Endothelial cell of umbilical vein (primary cell): Measurements from ENCODE around the gene FSIP1. TPM values are rescaled to one million over a fixed set of nuclear protein-coding genes. Genes with fewer than 3 reads are reported as not detected.

Experiments
- BruUV-seq: library from RNA; stranded (reverse); fragments of 400-500 nt; replicated peaks from 2 replicates; lab custom pipeline; 2021; lab: Mats Ljungman, UMichigan
- CTCF ChIA-PET: fragments of 300-600, 350-600 bp; sonication (Branson Sonifier 250); formaldehyde crosslinking; loops from one replicate; lab custom pipeline; 2021; ENCODE audit warnings: antibody characterized with exemption, inconsistent platforms; lab: Charles Lee
- POLR2A ChIA-PET: fragments of 300-600, 350-600 bp; sonication (Branson Sonifier 250); formaldehyde crosslinking; loops from one replicate; lab custom pipeline; 2021; ENCODE audit warnings: antibody characterized with exemption, inconsistent platforms; lab: Charles Lee
- DNase-seq: peaks from one replicate; pipeline ENCODE4 v3.0.0-alpha.2; 2011; ENCODE audit warnings: low read depth, low spot score
- FAIRE-seq: peaks from 2 replicates; lab custom pipeline; 2011; peaks lifted over from hg19 to GRCh38; lab: Jason Lieb, UNC
- H2AFZ ChIP-seq: 2 replicates; pipeline ENCODE4 v1.6.0; 2012; ENCODE audit warnings: low read depth, low read length, control low read depth, inconsistent platforms
- H3K27ac ChIP-seq: 2 replicates; pipeline ENCODE4 v1.5.1; 2011; ENCODE audit warnings: low read depth, mild to moderate bottlenecking, control low read depth, low read length, moderate library complexity; ENCODE audit not compliant: insufficient read depth
- H3K27me3 ChIP-seq, 2 experiments: 2 replicates each; pipeline versions ENCODE4 v1.6.0 to v1.6.1; 2011; ENCODE audit warnings: low read length in 2 of 2, mixed read lengths in 1 of 2; ENCODE audit not compliant: control insufficient read depth in 2 of 2, insufficient read depth in 2 of 2
- H3K36me3 ChIP-seq, 2 experiments: 2 replicates in 1 of 2; 3 replicates in 1 of 2; pipeline ENCODE4 v1.5.1; 2011; ENCODE audit warnings: low read length in 2 of 2, mild to moderate bottlenecking in 1 of 2, moderate library complexity in 1 of 2; ENCODE audit not compliant: control insufficient read depth in 2 of 2, insufficient read depth in 2 of 2; ENCODE audit errors: extremely low read depth in 1 of 2
- H3K4me1 ChIP-seq: 3 replicates; pipeline ENCODE4 v1.5.1; 2011; ENCODE audit warnings: mild to moderate bottlenecking, low read length; ENCODE audit not compliant: control insufficient read depth, insufficient read depth; ENCODE audit errors: extremely low read depth
- H3K4me2 ChIP-seq: 2 replicates; pipeline ENCODE4 v1.6.1; 2011; ENCODE audit warnings: low read length, control low read depth, mixed read lengths; ENCODE audit not compliant: insufficient read depth
- H3K4me3 ChIP-seq, 3 experiments: fragments of 200-600 bp in 1 of 3; sonication (generic), shearing (Covaris generic) in 1 of 3; replicated peaks in 1 of 3; 2 replicates each; pipeline ENCODE4 v1.5.1; 2011 to 2016; ENCODE audit warnings: control low read depth in 3 of 3, low read length in 3 of 3, mild to moderate bottlenecking in 2 of 3, inconsistent platforms in 1 of 3, low read depth in 1 of 3, moderate library complexity in 1 of 3; ENCODE audit not compliant: insufficient read depth in 1 of 3
- H3K79me2 ChIP-seq: 2 replicates; pipeline ENCODE4 v1.6.0; 2012; ENCODE audit warnings: low read length, inconsistent platforms; ENCODE audit not compliant: control insufficient read depth, insufficient read depth
- H3K9ac ChIP-seq: replicated peaks from 2 replicates; pipeline ENCODE3; 2011; ENCODE audit warnings: low read length, control low read depth; ENCODE audit not compliant: insufficient read depth; ENCODE audit errors: extremely low read depth
- H3K9me1 ChIP-seq: replicated peaks from 3 replicates; pipeline ENCODE4 v1.6.0; 2011; ENCODE audit warnings: mild to moderate bottlenecking, low read length; ENCODE audit not compliant: control insufficient read depth, insufficient read depth; ENCODE audit errors: extremely low read depth
- H3K9me3 ChIP-seq: replicated peaks from 2 replicates; pipeline ENCODE4 v1.5.1; 2012; ENCODE audit warnings: low read length, inconsistent platforms; ENCODE audit not compliant: control insufficient read depth, insufficient read depth
- H4K20me1 ChIP-seq: replicated peaks from 2 replicates; pipeline ENCODE3; 2011; ENCODE audit warnings: mild to moderate bottlenecking, low read length; ENCODE audit not compliant: control insufficient read depth, insufficient read depth; ENCODE audit errors: extremely low read depth
- EZH2 ChIP-seq: IDR thresholded peaks from 2 replicates; pipeline ENCODE4 v1.6.1; 2012; ENCODE audit warnings: borderline replicate concordance, low read depth, mild to moderate bottlenecking, moderate library complexity, low read length, inconsistent platforms; ENCODE audit not compliant: severe bottlenecking
- FOS ChIP-seq: IDR thresholded peaks from 2 replicates; pipeline ENCODE4 v1.6.1; 2011; ENCODE audit warnings: mild to moderate bottlenecking, low read length, moderate library complexity, borderline replicate concordance; ENCODE audit not compliant: insufficient read depth
- GATA2 ChIP-seq: IDR thresholded peaks from 2 replicates; pipeline ENCODE4 v1.7.0; 2011; ENCODE audit warnings: low read depth, mild to moderate bottlenecking, moderate library complexity, mixed read lengths, low read length; ENCODE audit not compliant: insufficient read length, insufficient read depth
- JUN ChIP-seq: IDR thresholded peaks from 2 replicates; pipeline ENCODE4 v1.6.1; 2011; ENCODE audit warnings: borderline replicate concordance, low read depth; ENCODE audit not compliant: insufficient read length, insufficient read depth
- MYC ChIP-seq: IDR thresholded peaks from one replicate; pipeline ENCODE4 v1.6.1; 2011; ENCODE audit warnings: mild to moderate bottlenecking, low read depth, low read length
- POLR2A ChIP-seq: IDR thresholded peaks from 2 replicates; pipeline ENCODE4 v1.6.1; 2012; ENCODE audit warnings: low read depth, mild to moderate bottlenecking, control low read depth, low read length
- POLR2AphosphoS5 ChIP-seq: IDR thresholded peaks from 2 replicates; pipeline ENCODE4 v1.6.1; 2012; ENCODE audit warnings: low read depth, mild to moderate bottlenecking, control low read depth, low read length, moderate library complexity; ENCODE audit not compliant: insufficient read depth
- dilution Hi-C: fragments of 300-500 bp; cut with MboI; formaldehyde crosslinking; loops from one replicate; pipeline ENCODE4 v1.15.0; 2019; ENCODE audit warnings: low sequenced_read_pairs; ENCODE audit not compliant: extremely low pct_ligation_motif_present
- intact Hi-C: fragments of 100-400 bp; cut with micrococcal nuclease; formaldehyde crosslinking; loops from one replicate; pipeline ENCODE4 v1.10.0; 2022
- polyA plus RNA-seq, 4 experiments: library from polyadenylated mRNA; depleted of rRNA in 3 of 4; stranded (reverse) in 3 of 4; unstranded in 1 of 4; fragments of >200 nt; gene quantifications; 2 replicates each; pipeline versions ENCODE4 v1.2.1 to v1.2.3, GENCODE V29; 2011 to 2012; ENCODE audit warnings: missing spikeins in 1 of 4
- total RNA-seq: library from RNA; stranded (reverse); gene quantifications from 2 replicates; pipeline ENCODE4 v1.2.3, GENCODE V29; 2021
- TF ChIP-seq, protein P1 (sequence below): IDR thresholded peaks from 2 replicates; pipeline ENCODE4 v1.6.1; 2011; ENCODE audit not compliant: insufficient read depth, insufficient read length
- TF ChIP-seq, protein P2 (sequence below), 2 donors: IDR thresholded peaks; 1 replicate in 1 of 2; 2 replicates in 1 of 2; pipeline ENCODE4 v1.5.1; 2011; ENCODE audit warnings: low read length in 2 of 2, mild to moderate bottlenecking in 2 of 2, moderate library complexity in 2 of 2, control low read depth in 1 of 2, inconsistent platforms in 1 of 2, low read depth in 1 of 2; ENCODE audit not compliant: insufficient read depth in 1 of 2; ENCODE audit errors: extremely low read depth in 1 of 2

FSIP1 gene
- total and polyA plus RNA-seq, 2 donors (not counting 3 experiments of a cell fraction or from before 2014, with no cell fraction given): 0.23 to 1.1 TPM

GRCh38 chr15:39774688-39775267, 7.9 kb downstream of the FSIP1 start:
- no peaks in the 10 kb centered on the region for H3K27me3 ChIP-seq
- dilution Hi-C loops (loop anchor here (25.0 kb wide), 1 partner anchor 1037 kb away; no protein-coding TSS in a partner anchor), intact Hi-C loops (no loop called here)
- FAIRE-seq (no peak), DNase-seq (no peak)
- ChIA-PET CTCF (interaction anchor here (0.9 kb wide), 1 partner anchor 18 kb away, joined by 3 read pairs; no protein-coding TSS in a partner anchor), POLR2A (no interaction called here)
- TF ChIP-seq, protein P1, sequence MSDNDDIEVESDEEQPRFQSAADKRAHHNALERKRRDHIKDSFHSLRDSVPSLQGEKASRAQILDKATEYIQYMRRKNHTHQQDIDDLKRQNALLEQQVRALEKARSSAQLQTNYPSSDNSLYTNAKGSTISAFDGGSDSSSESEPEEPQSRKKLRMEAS: no peak
- TF ChIP-seq POLR2A: no peak
- no peak overlapping the region for H2AFZ ChIP-seq
- no peak overlapping the region for H3K9ac ChIP-seq
- no peaks in the 10 kb centered on the region for H3K9me3 ChIP-seq
- H3K4me2 ChIP-seq: no peak overlapping the region
- no TSS peak for BruUV-seq
- no peak overlapping the region for H3K4me3 ChIP-seq
- H3K27ac ChIP-seq: no peak overlapping the region
- H3K9me1 ChIP-seq: no peaks in the 10 kb centered on the region
- no peaks in the 10 kb centered on the region for H3K79me2 ChIP-seq
- no peaks in the 10 kb centered on the region for H3K4me1 ChIP-seq
- H4K20me1 ChIP-seq: no peaks in the 10 kb centered on the region
- H3K36me3 ChIP-seq: no peaks in the 10 kb centered on the region

GRCh38 chr15:39770748-39771689, 11.6 kb downstream of the FSIP1 start:
- no peak for FAIRE-seq
- Histone ChIP-seq H3K9ac (no peak overlapping the region), H3K27ac (no peak overlapping the region), H3K27me3 (no peaks in the 10 kb centered on the region), H3K9me3 (no peaks in the 10 kb centered on the region), H3K4me1 (no peaks in the 10 kb centered on the region), H3K4me3 (no peak overlapping the region), H4K20me1 (no peaks in the 10 kb centered on the region), H3K4me2 (no peak overlapping the region), H3K9me1 (no peaks in the 10 kb centered on the region), H2AFZ (peak overlapping the region; percentile 50), H3K36me3 (no peaks in the 10 kb centered on the region), H3K79me2 (no peaks in the 10 kb centered on the region)
- ChIA-PET POLR2A (no interaction called here), CTCF (interaction anchor here (0.9 kb wide), 1 partner anchor 14 kb away, joined by 5 read pairs; no protein-coding TSS in a partner anchor)
- TF ChIP-seq, protein P2, sequence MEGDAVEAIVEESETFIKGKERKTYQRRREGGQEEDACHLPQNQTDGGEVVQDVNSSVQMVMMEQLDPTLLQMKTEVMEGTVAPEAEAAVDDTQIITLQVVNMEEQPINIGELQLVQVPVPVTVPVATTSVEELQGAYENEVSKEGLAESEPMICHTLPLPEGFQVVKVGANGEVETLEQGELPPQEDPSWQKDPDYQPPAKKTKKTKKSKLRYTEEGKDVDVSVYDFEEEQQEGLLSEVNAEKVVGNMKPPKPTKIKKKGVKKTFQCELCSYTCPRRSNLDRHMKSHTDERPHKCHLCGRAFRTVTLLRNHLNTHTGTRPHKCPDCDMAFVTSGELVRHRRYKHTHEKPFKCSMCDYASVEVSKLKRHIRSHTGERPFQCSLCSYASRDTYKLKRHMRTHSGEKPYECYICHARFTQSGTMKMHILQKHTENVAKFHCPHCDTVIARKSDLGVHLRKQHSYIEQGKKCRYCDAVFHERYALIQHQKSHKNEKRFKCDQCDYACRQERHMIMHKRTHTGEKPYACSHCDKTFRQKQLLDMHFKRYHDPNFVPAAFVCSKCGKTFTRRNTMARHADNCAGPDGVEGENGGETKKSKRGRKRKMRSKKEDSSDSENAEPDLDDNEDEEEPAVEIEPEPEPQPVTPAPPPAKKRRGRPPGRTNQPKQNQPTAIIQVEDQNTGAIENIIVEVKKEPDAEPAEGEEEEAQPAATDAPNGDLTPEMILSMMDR (IDR thresholded peaks at IDR 0.05; ENCODE audit: extremely low read depth in 1 of 2, insufficient read depth in 1 of 2, low read depth in 1 of 2, low read length in 2 of 2): no peak
- TF ChIP-seq GATA2 (no peak), JUN (no peak), POLR2AphosphoS5 (no peak), FOS (no peak), POLR2A (no peak), EZH2 (no peak), MYC (no peak)
- TF ChIP-seq, protein P1: no peak
- BruUV-seq: no TSS peak
- intact Hi-C loops (no loop called here), dilution Hi-C loops (loop anchor here (25.0 kb wide), 1 partner anchor 1034 kb away; no protein-coding TSS in a partner anchor)
- DNase-seq: no peak
